Measurements from ENCODE around the gene USP36. TPM values are rescaled to one million over a fixed set of nuclear protein-coding genes. Genes with fewer than 3 reads are reported as not detected.

USP36 gene
- polyA plus RNA-seq, 3 donors: 4.4 to 30.0 (median 6.1) TPM

- H3K27me3 Mint-ChIP-seq (ENCODE audit: low read depth in 3 of 3): peaks cover 0 to 3% (median 1%) of the 10 kb centered on the region in 3 donors
- Histone ChIP-seq H4K20me1 (ENCODE audit: insufficient read depth, low read length) (peaks cover 21% of the 10 kb centered on the region), H3K27ac (ENCODE audit: low read depth in 1 of 2, low read length in 2 of 2) (no peak overlapping the region), H3K9me3 (replicated peaks in 1 of 2; ENCODE audit: control insufficient read depth in 1 of 2, insufficient read depth in 1 of 2, low read length in 2 of 2) (no peaks in the 10 kb centered on the region), H3K4me3 (replicated peaks in 1 of 3; ENCODE audit: low read depth in 2 of 3, low read length in 3 of 3) (no peak overlapping the region), H2AFZ (ENCODE audit: insufficient read depth, low read depth, low read length, poor library complexity, severe bottlenecking) (no peak overlapping the region), H3K79me2 (ENCODE audit: insufficient read depth, low read length) (no peaks in the 10 kb centered on the region), H3K27me3 (ENCODE audit: control insufficient read depth in 2 of 2, insufficient read depth in 2 of 2, low read length in 2 of 2) (no peaks in the 10 kb centered on the region), H3K36me3 (replicated peaks in 1 of 2; ENCODE audit: control insufficient read depth in 1 of 2, insufficient read depth in 2 of 2, low read length in 2 of 2) (peaks cover 48 to 77% of the 10 kb centered on the region in 2 donors), H3K4me2 (replicated peaks; ENCODE audit: extremely low read depth, low read length, poor library complexity, severe bottlenecking) (no peak overlapping the region), H3K9ac (ENCODE audit: insufficient read depth, low read length, poor library complexity, severe bottlenecking) (no peak overlapping the region), H3K4me1 (ENCODE audit: control insufficient read depth in 1 of 2, insufficient read depth in 2 of 2, low read length in 2 of 2) (peaks cover 18 to 20% of the 10 kb centered on the region in 2 donors)
- WGBS (ENCODE audit: insufficient coverage): 98% methylated on average over 12 of the region's 14 CpGs
- no peak for TF ChIP-seq CTCF (IDR thresholded peaks at IDR 0.05)
- intact Hi-C loops (cut with micrococcal nuclease): no loop called here
- DNase-seq: no peak
- no peak overlapping the region for H3K4me3 Mint-ChIP-seq
- no peak overlapping the region for H3K27ac Mint-ChIP-seq
- H3K36me3 Mint-ChIP-seq: peaks cover 81 to 88% of the 10 kb centered on the region in 2 donors
- peaks cover 36% of the 10 kb centered on the region for H3K4me1 Mint-ChIP-seq
- H3K9me3 Mint-ChIP-seq: no peaks in the 10 kb centered on the region
These were observed 38.2 kb downstream of the USP36 start for GRCh38 chr17:78802459-78802858.

- H3K36me3 Mint-ChIP-seq: peaks cover 81 to 88% of the 10 kb centered on the region in 2 donors
- H3K4me1 Mint-ChIP-seq: peaks cover 34% of the 10 kb centered on the region
- TF ChIP-seq CTCF (IDR thresholded peaks at IDR 0.05): no peak
- H3K27ac ChIP-seq (ENCODE audit: low read depth in 1 of 2, low read length in 2 of 2): no peak overlapping the region
- peaks cover 49 to 77% of the 10 kb centered on the region in 2 donors for H3K36me3 ChIP-seq (replicated peaks in 1 of 2; ENCODE audit: control insufficient read depth in 1 of 2, insufficient read depth in 2 of 2, low read length in 2 of 2)
- no peaks in the 10 kb centered on the region for H3K79me2 ChIP-seq (ENCODE audit: insufficient read depth, low read length)
- no peak overlapping the region for H3K27ac Mint-ChIP-seq
- no peaks in the 10 kb centered on the region for H3K9me3 Mint-ChIP-seq
- intact Hi-C loops (cut with micrococcal nuclease): no loop called here
- peaks cover 21% of the 10 kb centered on the region for H4K20me1 ChIP-seq (ENCODE audit: insufficient read depth, low read length)
- no peak overlapping the region for H2AFZ ChIP-seq (ENCODE audit: insufficient read depth, low read depth, low read length, poor library complexity, severe bottlenecking)
- peaks cover 18 to 20% of the 10 kb centered on the region in 2 donors for H3K4me1 ChIP-seq (ENCODE audit: control insufficient read depth in 1 of 2, insufficient read depth in 2 of 2, low read length in 2 of 2)
- no peak overlapping the region for H3K4me3 Mint-ChIP-seq
- no peaks in the 10 kb centered on the region for H3K9me3 ChIP-seq (replicated peaks in 1 of 2; ENCODE audit: control insufficient read depth in 1 of 2, insufficient read depth in 1 of 2, low read length in 2 of 2)
- no peak for DNase-seq
- H3K4me2 ChIP-seq (replicated peaks; ENCODE audit: extremely low read depth, low read length, poor library complexity, severe bottlenecking): no peak overlapping the region
- H3K27me3 ChIP-seq (ENCODE audit: control insufficient read depth in 2 of 2, insufficient read depth in 2 of 2, low read length in 2 of 2): no peaks in the 10 kb centered on the region
- no peak overlapping the region for H3K9ac ChIP-seq (ENCODE audit: insufficient read depth, low read length, poor library complexity, severe bottlenecking)
- H3K27me3 Mint-ChIP-seq (ENCODE audit: low read depth in 3 of 3): peaks cover 0 to 3% (median 1%) of the 10 kb centered on the region in 3 donors
- H3K4me3 ChIP-seq (replicated peaks in 1 of 3; ENCODE audit: low read depth in 2 of 3, low read length in 3 of 3): no peak overlapping the region
- 95% methylated on average over 20 of the region's 30 CpGs for WGBS (ENCODE audit: insufficient coverage)
These were observed 38.6 kb downstream of the USP36 start for GRCh38 chr17:78802008-78802407.

All from CD14-positive monocyte (primary cell).